NCI-H2227 (cell line): Measurements from ENCODE around the gene OR4D9.
A peak's percentile ranks its signal among the peaks of the same experiment; 100 is the strongest.
"Not testable (repeated sequence)": the region's sequence is repeated elsewhere in the genome, so short reads cannot be mapped to it uniquely, and the experiment has no call there.

Source experiments
- DNase-seq: peaks from one replicate; lab custom pipeline; 2025; ENCODE audit not compliant: unreplicated experiment; lab: John Stamatoyannopoulos, UW

Gene OR4D9

DNA sequence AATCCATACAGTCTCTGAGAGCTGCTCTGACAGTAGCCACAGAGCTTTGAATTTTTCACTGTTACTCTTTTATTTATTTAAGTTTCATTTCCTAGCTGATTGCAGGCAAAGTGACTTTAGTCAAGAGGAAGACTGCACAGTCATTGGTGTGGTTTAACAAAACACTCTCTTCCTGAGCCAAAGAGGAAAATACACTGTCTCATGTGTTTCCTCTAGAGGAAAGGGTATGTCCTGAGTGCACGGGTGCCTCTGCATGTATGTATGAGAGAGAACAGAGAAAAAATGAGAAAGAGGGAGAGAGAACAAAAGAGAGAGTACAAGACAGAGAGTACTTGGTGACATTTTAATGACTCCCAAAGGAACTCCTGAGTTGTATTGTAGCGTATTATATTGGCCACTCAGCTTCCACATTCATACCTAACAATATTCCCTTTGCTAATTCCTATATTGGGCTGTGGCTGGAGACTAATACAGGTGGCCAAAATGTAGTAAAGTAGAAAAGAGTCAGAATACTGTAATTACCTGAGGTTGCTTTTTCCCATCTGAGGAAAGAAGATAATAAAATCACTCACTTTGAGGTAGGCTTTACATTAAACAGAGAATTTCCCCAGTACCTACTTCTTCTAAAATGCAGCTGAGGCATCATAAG lies at the start of gene OR4D9:
OR4D9 (plus strand) TSS at position 599 of the 649 bp plus-strand sequence. CDS start 3,374 bp downstream, outside the sequence.
- DNase-seq: no peak

DNA sequence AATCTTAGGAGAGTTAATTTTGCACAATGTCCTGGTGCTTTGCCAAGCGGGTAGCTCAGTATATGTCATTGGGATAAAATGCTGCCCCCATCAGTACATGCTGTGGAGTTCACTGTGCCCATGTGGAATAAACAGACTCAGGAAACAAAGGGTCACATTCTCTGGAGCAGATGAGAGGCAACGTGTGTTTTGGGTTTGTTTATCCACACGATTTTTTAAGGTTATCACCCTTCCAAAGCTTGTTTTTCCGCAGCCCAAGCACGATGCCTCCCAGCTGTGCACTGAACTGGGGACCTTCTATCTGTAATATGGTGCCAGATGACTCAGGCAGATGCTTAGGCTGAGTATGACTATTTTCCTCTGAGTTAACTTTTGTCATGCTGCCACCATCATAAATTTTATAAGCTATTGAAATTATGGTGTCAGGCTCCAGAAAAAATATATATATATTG lies 48.1 kb upstream of the OR4D9 start:
- DNase-seq: no peak

DNA sequence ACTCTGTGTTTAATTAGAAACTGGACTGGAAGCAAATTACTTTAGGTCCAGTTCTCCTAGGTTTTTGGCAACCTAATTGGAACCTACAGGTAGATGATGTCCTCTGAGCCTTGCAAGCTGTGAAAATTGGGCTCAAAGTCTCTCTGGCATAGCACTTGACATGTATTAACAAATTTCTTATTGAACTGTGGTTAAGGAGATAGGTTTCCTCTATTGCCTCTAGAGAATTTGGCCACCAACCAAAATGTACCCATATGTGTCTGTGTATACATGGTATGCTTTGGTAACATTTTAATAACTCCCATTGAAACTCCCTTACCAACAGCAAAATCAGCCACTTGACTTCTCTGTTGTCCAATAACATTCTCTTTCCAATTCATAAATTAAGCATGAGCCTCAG lies 38.3 kb upstream of the OR4D9 start, which contains the start of gene OR4D10:
OR4D10 (plus strand) TSS at position 301 of the 400 bp plus-strand sequence. CDS start 4,115 bp downstream, outside the sequence.
- no peak for DNase-seq

DNA sequence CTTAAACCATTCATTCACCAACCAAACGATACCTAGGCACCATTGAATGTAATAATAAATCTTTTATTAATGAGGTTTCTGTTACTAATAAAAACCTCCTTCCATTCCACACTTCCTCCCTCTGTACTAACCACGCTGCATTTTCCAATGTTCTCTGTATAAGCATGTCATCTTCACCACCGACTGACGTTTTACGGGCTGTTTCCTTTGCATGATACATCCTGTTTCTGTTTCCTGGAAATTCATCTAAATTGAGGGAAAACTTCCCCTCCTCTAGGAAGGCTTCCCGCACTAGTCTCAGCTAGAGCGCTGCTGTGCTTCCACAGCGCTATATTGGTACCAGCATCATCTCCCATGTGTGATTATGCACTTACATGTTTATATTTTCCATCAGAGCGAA lies 36.2 kb upstream of the OR4D9 start:
- no peak for DNase-seq

DNA sequence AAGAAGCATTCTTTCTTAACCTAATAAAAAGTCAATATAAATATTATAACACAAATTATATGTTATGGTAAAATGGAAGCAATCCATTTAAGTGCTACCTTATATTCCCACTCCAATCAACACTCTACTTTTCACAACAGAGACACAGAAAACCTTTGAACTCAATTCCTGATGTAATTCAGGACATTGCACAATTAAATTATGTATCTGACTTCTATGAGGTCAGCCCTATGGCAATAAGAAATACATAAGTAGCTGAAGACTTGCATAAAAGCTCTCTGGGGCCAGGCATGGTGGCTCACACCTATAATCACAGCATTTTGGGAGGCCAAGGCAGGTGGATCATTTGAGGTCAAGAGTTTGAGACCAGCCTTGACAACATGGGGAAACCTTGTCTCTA lies 31.4 kb upstream of the OR4D9 start:
- DNase-seq: no peak

DNA sequence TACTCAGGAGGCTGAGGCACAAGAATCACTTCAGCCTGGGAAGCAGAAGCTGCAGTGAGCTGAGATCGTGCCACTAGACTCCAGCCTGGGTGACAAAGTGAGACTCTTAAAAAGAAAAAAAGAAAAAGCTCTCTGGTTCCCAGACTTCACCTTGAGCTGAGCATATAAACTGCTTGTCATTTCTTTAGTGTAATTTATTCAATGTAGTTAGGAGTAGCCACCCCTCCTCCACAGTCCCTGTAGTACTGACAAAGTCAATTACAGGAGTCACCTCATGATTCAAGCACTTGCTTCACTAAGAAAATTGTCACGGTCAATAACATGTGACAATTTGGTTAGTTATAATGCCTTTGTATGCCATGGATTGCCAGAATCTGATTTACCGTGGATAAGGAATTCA lies 31.0 kb upstream of the OR4D9 start:
- DNase-seq: no peak

DNA sequence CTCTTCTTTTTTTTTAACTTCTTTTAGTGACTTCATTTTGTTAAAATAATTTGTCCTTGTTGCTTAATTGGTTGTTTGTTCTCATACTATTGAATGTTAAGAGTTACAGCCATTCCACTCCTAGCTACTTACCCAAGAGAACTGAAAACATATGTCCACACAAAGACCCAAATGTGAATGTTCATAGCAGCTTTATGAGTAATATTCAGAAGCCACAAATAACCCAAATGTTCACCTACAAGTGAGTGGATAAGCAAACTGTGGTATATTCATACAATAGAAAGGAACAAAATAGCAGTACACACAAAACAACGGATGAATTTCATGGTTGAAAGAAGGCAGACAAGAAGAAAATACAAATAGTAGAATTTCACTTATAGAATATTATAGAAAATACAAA lies 9.4 kb upstream of the OR4D9 start:
- DNase-seq: no peak

DNA sequence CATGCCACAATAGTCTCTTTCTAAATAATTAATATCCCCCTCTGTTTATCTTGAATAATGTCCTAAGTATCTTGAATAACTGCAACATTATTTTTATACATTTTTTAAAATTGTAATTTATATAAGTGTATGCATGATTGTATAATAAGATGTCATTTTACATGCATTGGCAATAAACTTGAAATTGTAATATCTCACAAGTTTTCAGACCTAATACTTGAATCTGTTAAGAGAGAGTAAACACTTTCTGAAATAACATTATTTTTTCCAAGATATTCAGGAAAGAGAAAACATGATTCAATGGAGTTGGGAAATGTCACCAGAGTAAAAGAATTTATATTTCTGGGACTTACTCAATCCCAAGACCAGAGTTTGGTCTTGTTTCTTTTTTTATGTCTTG lies 8.1 kb upstream of the OR4D9 start, which contains the start of gene OR4D11:
OR4D11 (plus strand) TSS at position 301 of the 400 bp plus-strand sequence; CDS start at position 301, 0 bp downstream.
- no peak for DNase-seq

DNA sequence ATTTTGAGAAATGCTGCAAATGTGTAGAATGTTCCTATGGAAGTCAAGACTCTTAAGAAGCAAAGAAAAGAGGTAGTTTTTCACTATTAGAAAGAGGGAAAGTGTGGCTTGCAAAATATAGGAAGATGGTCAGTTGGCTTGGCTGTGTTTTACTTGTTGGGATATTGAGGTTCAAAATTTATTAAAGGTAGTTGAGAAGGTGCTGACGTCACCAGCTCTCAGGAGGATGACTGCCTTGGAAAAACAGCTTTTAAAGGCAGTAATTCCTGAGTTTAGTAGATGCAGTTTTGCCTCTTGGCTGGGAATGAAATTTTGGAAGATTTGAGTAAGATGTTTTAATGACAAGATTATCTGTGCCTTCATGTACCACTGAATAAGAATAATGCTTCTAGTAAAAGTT lies 336 bp downstream of the OR4D9 start:
- DNase-seq: no peak

DNA sequence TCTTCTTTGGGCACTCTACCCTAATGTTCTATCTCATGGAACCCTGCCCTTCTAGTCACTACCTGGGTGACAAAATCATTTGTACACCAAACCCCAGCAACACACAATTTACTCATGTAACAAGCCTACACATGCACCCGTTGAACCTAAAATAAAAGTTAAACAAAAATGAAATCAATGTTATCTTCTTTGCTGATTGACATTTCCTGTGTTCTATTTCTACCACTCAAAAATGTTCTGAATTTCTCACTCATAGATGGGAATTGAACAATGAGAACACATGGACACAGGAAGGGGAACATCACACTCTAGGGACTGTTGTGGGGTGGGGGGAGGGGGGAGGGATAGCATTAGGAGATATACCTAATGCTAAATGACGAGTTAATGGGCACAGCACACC lies 8.8 kb downstream of the OR4D9 start:
- not testable (repeated sequence) for DNase-seq

DNA sequence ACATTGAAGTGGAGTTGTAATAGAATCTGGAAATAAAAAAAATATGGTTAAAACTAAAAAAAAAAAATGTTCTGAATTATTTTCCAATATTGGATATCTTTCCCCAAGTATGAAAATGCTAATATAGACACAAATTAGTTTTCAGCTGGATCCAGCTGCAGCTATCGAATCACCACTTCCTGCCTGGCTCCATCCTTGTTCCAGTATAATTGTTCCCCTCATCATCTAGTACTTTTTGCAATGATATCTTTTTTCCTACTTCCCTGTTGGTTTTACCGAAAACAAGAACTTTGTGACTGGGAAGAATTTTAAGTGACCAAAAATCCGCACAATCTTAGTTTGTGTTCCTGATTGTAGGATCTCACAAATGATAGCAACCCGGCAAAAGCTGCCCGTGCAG lies 9.4 kb downstream of the OR4D9 start:
- no peak for DNase-seq

DNA sequence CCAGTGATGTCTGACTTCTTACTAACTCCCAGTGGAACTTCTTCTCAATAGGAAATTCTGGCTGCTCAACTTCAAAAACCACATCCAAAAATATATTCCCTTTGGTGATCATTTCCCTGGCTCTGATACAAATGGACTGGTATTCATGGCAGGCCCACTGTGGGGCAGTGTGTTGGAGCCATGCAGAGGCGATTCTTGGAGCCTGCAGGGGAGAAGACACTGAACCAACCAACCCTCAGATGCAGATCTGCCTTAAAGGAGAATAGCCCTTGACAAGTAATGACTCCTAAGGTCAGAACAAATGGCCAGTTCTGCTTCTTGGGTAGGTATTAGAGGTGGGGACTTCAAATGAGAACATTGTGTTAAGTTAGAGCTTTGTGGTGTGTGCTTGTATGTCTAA lies 12.2 kb downstream of the OR4D9 start:
- no peak for DNase-seq

DNA sequence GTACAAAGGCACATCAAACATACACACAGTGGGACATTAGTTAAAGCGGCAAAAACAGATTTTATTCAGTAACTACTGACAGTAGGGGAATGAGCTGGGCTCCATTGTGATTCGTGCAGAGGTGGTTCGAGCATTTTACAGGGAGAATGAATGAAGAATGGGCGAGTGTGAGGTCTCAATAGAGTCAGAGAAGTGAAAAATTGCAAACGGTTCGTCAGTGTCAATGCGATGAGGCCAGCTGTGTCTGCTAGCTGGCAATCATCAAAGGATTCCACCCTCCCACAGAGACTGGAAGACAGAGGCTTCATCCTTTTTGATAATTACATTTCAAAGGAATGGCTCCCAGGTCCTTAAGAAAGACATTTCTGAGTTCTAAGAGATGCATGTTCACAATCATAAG lies 17.4 kb downstream of the OR4D9 start:
- DNase-seq: peak; percentile 42

DNA sequence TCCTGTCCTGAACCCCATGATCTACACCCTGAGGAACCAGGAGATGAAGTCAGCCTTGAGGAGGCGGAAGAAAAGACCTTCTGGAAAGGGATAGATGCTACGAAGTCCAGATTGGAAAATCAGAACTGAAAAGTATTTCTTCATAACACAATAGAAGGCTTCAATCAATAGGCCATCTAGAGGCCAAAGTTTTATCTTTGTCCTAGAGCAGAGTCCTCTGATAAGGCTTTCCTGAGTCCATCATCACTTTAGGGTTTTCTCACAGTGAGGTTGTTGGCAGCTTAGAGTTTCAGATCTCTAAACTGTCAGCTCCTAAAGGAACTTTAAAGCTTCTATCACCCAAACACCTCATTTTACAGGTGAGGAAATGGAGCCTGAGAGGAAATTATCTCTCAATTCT lies 21.3 kb downstream of the OR4D9 start:
- DNase-seq: no peak

DNA sequence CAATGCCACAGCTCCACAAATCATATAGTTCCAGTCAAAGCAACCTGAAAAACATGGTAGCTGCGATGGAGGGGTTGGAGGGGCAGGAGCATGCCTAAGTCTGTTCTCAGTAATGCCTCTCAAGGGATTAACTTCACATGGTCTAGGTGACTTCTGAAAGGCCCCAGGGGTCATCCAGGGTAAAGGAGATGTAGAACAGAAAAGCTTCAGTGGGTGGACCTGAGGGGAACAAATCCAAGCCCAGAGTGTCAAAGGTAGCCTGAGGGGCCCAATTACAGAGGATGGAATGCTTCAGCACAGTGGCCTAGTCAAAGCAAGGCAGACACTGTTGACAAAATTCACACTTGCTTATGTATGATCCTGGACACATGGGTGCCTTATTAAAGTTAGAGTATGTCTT lies 23.3 kb downstream of the OR4D9 start:
- DNase-seq: no peak

DNA sequence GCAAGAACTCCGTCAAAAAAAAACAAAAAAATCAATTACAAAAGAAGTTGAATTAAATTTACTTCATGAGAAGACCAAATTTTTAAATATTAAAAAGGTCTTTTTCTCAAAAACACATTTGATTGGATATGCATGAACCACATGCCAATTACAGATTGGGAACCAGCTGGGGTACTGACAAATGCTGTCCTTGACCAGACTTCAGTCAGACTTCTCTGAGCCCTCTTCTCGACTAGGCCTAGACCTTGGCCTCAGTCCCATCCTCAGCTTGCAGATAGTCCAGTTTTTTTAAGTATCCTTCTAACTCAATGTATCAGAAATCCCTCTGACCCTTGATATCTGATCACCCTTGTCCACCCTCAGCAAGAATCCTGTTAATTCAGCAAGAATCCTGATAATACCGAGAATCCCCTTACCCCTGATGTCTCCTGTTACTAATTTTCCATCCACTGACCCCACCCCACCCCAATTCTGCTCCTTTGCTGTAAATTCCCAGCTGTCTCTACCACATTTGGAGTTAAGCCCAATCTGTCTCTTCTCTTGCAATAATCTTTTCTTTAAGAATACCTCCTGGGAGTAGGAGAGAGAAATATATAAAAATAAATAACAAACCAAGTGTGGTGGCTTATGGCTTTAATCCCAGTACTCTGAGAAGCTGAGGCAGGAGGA lies 30.9 kb downstream of the OR4D9 start:
- no peak for DNase-seq

DNA sequence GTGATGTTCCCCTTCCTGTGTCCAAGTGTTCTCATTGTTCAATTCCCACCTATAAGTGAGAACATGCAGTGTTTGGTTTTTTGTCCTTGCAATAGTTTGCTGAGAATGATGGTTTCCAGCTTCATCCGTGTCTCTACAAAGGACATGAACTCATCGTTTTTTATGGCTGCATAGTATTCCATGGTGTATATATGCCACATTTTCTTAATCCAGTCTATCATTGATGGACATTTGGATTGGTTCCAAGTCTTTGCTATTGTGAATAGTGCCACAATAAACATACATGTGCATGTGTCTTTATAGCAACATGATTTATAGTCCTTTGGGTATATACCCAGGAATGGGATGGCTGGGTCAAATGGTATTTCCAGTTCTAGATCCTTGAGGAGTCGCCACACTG lies 32.4 kb downstream of the OR4D9 start:
- not testable (repeated sequence) for DNase-seq

DNA sequence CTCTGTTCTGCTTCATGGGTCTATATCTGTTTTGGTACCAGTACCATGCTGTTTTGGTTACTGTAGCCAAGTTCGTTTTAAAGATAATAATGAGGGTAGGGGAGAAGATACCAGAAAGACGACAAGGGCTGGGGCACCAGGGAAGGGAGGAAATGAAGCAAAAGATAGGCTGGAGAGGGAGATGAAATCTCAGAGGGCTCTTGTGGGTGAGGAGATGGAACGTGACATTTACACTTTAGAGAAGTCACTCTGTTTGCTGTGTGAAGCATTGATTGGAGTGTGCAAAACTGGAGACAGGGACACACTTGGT lies 33.5 kb downstream of the OR4D9 start:
- DNase-seq: no peak

DNA sequence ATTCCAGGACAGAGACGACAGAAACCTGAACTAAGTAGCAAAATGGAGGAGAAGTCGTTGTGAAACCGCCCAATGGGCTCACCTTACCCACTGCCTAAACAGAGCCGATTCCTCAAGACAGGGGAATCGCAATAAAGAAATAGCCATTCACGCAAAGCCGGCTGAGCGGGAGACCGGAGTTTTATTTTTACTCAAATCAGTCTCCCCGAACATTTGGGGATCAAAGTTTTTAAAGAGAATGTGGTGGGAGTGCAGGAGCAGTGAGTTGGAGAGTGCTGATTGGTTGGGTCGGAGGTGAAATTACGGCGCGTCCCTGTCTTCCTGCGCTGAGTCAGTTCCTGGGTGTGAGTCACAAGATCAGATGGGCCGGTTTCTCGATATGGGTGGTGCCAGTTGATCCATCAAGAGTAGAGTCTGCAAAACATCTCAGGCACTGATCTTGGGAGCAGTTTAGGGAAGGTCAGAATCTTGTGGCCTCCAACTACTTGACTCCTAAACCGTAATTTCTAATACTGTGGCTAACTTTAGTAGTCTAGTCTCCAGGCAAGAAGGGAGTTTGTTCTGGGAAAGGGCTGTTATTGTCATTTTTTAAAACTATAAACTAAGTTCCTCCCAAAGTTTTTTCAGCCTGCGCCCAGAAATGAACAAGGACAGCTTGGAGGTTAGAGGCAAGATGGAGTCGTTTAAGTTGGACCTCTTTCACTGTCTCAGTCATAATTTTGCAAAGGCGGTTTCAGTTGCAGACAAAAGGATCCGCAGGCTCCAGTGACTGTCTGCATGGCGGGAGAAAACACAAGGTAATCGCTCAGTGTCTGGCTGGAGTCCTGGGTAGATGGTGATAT lies 34.1 kb downstream of the OR4D9 start:
- no peak for DNase-seq

DNA sequence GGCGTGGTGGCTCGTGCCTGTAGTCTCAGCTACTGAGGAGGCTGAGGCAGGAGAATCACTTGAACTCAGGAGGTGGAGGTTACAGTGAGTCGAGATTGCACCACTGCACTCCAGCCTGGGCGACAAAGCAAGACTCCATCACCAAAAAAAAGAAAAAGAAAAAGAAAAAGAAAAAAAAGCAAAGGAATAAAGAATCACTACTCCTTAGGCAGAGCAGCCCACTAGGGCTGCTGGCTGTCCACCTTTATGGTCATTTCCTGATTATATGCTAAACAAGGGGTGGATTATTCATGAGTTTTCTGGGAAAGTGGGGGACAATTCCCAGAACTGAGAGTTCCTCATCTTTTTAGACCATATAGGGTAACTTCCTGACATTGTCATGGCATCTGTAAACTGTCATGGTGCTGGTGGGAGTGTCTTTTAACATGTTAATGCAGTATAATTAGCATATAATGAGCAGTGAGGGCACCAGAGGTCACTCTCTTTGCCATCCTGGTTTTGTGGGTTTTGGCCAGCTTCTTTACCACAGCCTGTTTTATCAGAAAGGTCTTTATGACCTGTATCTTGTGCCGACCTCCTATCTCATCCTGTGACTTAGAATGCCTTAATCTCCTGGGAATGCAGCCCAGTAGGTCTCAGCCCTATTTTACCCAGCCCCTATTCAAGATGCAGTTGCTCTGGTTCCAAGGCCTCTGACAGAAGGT lies 36.4 kb downstream of the OR4D9 start:
- DNase-seq: not testable (repeated sequence)

DNA sequence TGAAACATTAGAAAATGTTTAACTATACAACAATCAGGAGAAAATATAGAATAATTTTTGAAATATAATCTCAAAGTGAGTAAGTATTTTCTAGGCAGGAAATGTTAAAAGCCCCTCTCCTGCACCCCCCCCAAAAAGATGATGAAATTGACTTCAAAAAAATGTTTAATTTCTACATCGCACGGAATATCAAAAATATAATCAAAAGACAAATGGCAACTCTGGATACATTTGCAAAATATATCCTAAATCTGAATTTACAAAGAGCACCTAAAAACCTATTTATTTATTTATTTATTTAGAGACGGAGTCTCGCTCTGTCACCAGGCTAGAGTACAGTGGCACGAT lies 36.9 kb downstream of the OR4D9 start:
- no peak for DNase-seq
